Left renal pelvis (tissue), 4 donors: ENCODE data around the gene EP400. TPM values are rescaled to one million over a fixed set of nuclear protein-coding genes. Genes with fewer than 3 reads are reported as not detected.

Source experiments
- DNase-seq, 4 donors: peaks; one replicate each; pipeline ENCODE4 v3.0.0-alpha.2; 2013; ENCODE audit warnings: low read depth in 4 of 4, low spot score in 3 of 4
- polyA plus RNA-seq, 4 donors: library from polyadenylated mRNA; unstranded; fragments of 120-200 nt; gene quantifications; one replicate each; pipeline ENCODE4 v1.2.1, GENCODE V29; 2013; ENCODE audit not compliant: insufficient read length in 4 of 4

Gene EP400
- polyA plus RNA-seq, 4 donors: 31.9 to 43.0 (median 38.2) TPM

DNA sequence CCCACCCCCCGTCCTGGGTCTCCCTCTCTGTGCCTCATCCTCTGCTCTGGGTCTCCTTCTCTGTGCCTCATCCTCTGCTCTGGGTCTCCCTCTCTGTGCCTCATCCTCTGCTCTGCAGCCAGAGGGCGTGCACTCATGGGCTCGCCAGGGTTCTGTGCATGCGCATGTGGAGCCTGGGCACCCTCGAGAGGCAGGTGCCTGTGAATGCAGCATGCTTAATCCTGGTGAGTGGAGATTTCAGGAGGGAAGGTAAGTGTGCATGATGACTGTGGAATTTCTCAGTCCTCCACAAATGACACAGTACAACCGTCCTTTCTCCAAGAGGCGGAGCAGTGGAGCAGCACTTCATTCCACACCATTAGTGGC is 65.2 kb downstream of the EP400 start:
- DNase-seq: no peak

DNA sequence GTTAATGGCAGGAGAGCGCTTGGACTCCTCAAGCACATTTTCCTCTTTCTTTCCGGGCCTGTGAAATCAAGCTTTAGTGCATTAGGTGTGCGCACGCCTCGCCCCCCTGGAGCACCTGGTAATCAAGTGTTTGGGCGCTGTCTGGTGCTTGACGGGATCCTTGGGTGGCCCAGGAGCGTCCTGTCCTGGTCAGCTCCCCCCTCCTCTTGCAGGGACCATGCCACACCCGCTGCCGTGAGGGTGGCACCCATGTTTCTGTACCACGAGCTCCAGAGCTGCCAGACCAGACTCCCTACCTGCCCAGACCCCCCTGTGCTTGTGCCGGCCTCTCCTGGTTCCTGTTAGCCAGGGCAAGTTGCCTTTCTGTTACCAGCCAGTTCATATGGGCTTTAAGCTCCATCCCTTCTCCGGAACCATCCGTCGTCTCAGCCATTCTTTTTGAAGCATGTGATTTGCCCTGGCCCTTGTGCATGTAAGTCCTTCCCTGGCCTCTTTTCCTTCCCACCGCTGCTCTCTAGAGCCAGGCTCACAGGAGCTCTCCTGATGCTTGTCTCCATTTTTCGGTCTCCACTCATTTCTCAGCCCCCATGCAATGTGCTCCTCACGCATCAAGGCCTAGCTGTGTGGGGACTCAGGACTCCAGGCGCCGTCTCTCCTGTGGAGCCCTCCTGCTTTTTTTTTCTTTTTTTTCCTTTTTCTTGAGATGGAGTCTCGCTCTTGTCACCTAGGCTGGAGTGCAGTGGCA is 66.1 kb downstream of the EP400 start:
- no peak for DNase-seq

DNA sequence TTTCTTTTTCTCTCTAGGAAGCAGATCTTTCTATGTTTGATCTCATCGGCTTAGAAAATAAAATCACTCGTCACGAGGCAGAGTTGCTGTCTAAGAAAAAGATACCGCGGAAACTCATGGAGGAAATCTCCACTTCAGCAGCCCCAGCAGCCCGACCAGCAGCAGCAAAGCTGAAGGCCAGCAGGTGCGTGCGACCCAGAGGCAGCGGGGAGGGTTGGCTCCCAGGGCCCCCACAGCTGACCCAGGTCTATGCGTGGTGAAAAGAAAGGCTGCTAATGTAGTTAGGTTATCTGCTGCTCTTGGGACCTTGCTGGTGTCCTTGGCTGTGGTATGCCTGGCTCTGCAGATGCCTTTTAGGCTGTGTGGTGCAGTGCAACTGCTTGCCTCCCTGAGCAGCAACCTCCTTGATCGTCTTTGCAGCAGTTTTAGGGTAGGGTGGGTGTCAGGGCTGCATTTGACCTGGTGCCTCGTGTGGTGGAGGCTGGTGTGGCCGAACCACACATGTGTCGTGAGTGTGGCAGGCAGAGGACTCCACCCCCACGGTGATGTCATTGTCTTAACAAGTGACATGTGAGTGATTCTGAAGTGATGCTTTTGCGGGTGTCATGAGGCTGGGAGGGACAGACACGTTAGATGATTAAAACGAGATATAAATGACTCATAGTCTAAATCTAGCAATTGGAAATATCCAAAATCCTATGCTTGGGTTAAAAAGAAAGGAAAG is 68.6 kb downstream of the EP400 start:
- no peak for DNase-seq

DNA sequence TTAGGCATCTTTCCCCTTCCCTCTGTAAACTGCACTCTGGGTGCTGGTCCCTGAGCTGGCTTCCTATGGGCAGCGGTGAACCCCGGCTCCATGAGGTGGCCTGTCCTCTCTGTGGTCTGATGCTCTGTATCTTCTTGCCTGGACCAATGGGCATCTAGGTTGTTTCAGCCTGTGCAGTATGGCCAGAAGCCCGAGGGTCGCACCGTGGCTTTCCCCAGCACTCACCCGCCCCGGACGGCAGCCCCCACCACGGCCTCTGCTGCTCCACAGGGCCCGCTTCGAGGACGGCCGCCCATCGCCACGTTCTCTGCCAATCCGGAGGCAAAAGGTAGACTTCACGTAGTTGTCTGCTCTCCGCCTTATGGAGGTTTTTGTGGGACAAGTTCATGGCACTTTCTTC is 70.1 kb downstream of the EP400 start:
- DNase-seq: no peak

DNA sequence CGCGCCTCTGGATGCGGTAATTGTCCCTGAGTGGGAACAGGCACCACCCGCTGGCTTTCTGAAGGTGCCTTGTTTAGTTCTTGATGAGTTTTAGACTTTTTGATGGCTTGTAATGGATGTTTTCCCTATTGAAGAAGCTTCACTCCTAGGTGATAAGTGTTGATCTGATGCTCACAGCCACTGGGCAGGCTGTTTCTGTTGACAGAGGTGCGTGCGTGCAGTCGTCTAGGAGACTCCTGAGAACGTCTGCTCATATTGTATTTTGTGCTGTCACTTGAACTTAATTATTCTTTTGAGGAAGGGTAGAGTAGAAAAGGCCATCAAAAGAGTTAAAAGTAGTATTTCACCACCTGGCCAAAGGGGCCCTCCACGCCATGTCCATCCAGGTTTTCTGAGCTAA is 70.5 kb downstream of the EP400 start:
- no peak for DNase-seq

DNA sequence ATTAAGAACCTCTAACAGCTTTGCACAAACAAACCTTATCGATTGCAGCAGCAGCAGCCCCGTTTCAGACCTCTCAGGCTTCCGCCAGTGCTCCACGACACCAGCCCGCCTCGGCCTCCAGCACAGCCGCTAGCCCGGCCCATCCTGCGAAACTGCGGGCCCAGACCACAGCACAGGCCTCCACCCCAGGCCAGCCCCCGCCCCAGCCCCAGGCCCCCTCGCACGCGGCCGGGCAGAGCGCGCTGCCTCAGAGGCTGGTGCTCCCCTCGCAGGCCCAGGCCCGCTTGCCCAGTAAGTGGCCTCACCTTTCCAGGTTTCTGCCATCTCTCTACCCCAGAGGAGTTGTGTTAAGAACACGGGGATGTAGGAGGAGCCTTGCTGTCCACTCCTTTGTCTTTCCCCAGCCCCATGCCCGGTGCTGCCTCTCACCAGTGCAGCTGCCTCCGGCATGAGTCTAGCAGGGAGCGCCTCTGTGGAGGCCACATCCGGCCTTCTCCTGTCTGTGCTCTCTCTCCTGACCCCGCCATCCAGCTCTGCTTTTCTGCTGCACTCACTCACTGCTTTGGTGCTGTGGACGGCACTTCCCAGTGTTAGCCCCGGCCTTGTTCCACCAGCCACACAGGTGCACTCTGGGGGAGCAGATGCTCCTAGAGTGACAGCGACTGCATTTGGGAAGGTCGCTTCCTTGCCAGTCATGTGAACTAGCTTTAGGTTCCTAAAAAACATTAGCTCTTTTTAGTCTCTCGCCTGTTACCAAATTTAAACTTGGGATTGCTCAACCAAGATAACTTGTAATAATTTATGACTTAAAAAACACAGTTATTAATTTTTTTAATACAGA is 71.5 kb downstream of the EP400 start:
- DNase-seq: no peak

DNA sequence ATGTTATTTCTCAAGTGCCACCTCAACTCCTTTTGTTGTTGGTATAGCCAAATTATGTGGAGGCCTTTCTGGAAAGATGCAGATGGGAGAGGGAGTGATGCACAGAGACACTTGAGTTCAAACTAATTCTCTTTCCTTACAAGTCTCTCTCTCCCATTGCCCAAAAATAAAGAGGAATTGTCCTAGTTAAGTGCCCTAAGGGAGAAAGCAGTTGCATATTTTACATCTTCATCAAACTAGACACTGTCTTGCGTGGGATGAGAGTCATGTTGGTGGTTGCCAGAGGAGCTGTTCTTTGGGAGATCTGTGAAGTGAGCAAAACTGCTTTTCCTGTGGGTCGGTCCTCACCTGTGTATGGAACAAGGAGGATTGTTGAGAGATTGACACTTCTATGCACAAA is 72.2 kb downstream of the EP400 start:
- DNase-seq: no peak

DNA sequence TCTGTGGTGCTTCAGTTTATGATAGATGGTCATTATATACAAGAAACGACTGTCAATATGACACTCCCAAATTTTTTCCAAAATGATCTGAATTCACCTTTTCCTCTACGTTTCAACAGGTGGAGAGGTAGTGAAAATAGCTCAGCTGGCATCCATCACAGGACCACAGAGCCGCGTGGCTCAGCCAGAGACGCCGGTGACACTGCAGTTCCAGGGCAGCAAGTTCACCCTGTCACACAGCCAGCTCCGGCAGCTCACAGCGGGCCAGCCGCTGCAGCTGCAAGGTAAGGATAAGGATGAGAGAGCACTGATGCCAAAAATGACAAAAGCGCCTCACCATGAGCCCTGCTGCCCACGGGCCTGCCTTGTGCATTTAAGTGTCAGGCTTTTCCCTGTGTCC is 73.9 kb downstream of the EP400 start:
- DNase-seq: no peak

DNA sequence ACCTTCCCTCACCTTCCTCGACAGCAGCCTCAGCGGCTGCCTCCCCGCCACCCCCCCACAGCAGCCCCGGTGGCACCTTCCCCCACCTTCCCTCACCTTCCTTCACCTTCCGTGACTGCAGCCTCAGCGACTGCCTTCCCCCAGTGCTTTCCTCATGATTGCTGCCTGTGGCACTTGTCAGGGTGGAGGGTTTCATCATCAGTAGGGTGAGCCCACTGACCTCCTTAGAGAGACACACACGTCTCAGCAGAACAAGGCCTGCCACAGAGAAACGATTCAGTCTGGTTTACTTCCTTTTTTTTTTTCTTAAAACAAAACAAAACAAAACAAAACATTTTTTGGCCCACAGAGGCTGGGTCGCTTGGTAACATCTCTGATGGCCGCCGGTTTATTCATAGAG is 75.0 kb downstream of the EP400 start:
- DNase-seq: no peak

DNA sequence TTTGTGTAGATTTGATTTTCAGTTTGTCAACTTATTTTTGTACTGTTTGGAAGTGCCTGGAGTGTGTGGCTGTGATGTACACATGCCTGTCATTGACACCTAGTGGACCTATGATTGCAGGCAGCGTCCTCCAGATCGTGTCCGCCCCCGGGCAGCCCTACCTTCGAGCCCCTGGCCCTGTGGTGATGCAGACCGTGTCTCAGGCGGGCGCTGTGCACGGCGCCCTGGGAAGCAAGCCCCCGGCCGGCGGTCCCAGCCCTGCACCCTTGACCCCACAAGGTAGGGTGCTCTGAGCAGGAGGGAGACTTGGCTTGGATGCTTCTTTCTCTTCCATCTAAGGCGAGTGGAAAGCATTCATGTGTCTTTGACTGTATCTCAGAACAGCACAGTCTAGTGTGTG is 75.8 kb downstream of the EP400 start:
- DNase-seq: no peak

DNA sequence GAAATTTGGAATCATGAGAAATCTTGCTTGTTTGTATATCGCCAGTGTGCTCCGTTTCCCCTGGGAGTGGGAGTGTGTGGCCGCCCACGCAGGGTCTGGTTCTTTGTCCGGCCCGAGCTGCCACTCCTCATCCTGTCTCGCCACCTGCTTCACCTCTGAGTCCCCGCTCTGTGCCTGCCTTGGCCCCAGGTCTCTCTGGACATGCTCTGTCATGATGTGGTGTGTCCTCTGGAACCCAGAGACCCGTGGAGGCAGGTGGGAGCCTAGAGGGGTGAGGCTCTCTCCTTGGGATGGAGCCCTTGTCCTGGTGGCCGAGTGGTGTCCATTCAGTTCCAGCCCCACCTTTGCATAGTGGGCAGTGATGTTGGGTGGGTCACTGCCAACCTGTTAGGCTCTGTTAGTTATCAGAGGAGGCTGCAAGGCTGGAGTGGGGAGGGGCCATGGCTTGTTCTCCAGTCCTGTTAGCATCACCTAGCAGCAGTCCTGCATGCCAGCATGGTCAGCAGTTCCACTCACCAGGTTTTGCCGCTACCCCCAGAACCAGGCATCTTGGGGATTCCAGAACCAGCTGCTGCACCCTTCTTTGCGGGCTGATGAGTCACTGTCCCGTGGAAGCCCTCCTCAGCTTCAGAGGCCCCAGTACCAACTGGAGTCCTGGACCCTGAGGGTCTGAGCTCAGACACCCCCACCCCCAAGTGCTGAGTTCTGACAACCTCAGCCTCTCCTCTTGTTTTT is 76.5 kb downstream of the EP400 start:
- no peak for DNase-seq

DNA sequence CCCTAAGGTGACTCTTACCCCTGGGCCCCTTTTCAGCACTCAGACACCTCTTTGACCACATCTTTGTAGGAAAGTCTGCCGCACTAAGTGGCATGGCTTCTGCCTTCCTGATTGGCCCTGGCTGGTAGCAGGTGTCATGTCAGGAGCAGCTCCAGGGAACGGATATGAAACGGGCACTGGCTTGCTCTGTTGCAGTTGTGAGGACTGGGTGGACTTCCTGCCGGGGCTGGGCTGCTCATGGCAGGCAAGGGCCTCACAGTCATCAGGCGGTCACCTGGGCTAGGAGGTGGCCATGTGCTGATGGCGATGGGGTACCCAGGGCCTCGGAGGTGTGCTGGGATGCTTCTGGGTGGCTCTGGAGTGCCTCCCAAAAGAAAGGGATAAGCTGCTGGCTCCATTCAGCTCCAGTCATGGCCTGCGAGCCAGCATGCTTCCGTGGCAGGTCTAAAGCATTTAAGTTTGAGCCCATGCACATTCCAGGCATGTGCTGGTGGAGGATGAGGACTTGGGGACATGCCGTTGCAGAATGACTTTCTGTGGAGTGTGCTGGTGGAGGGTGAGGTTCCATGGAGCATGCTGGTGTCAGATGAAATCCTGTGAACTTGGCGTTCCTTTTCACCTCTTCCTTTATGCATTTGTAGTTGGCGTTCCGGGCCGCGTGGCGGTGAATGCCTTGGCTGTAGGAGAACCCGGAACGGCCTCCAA is 77.2 kb downstream of the EP400 start:
- no peak for DNase-seq

DNA sequence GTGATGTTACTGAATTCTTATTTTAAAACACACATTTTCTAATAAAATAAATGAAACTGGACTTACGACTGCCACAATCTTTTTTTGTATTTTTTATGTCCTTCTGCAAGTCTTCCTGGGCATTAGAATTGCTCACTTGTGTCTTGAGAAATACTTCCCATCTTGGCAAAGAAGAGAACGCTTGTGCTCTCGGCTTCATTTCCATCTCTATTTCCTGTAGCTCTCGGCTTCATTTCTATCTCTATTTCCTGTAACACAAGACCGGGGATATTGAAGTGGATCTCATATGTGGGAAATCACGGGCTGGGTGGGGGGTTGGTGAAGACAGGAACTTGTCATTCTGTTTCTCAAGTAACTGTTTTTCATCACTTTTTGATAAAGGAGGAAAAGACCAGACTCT is 77.9 kb downstream of the EP400 start:
- no peak for DNase-seq

DNA sequence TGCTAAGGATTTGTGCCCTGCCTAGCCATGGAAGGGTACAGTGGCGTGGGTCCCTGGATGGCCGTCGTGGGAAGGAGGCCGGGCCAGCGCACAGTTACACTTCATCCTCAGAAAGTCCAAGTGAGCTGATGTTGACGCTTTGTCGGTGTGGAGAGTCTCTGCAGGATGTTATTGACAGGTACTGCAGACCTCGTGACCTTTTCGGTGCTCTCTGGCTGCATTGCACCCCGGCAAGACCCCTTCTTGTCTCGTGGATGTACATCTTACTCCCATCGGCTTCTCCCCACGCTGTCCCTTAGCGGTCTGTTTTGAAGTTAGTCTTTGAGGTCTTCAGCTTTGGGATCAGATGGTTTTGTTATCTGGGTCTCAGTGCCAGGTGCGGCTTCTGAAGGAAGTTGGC is 78.4 kb downstream of the EP400 start:
- no peak for DNase-seq

DNA sequence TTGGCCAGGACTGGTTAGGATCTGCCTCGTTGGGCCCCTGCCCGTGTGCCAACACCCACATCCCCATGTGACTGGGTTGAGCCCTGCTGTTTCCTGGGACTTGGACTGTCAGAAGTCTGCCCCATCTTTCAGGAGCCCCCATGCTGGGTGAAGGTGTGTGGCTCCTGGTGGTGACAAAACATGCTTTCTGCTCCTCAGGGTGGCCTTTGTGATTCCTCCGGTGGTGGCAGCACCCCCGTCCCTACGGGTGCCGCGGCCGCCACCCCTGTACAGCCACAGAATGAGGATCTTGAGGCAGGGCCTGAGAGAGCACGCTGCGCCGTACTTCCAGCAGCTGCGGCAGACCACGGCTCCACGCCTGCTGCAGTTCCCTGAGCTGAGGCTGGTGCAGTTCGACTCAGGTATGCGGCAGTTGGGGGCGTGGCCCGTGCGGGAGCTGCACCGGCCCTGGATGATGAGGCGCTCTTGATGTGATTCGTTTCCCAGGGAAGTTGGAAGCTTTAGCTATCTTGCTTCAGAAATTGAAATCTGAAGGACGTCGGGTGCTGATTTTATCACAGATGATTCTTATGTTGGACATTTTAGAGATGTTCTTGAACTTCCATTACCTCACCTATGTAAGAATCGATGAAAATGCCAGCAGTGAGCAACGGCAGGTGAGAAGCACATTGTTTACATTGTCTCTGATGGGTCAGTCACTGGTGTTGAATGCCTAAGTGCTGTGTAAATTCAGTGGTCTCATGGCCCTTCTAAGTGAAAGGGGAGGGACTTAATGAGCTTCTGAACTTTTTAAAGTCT is 80.0 kb downstream of the EP400 start:
- no peak for DNase-seq

DNA sequence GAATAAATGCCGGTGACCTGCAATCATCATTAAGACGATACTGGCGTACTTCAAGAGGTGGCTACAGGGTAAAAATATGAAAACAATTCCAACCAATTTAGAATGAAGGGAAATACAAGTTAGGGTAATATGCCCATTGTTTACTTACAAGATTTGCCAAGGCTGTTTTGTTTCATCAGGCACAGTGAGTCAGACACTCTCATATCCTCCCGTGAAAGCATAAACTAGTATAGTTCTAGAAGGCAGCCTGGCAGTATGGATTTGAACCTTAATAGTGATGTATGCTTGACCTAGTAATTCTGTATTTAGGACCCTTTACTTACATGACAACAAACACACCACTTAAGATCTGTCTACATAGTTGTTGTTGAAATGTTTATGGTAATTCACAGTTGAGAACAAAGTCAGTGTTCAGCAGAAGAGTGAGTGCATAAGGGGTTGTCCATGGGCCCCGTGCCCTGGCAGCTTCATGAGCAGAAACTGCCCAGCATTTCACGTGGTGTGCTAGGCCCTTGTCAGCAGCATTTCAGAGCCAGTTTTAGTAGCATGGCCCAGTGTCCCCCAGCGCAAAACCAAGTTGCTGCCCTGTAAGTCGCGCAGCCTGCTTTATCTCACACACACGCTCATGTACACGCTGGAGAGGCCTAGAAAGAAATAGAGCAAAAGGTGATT is 80.8 kb downstream of the EP400 start:
- no peak for DNase-seq

DNA sequence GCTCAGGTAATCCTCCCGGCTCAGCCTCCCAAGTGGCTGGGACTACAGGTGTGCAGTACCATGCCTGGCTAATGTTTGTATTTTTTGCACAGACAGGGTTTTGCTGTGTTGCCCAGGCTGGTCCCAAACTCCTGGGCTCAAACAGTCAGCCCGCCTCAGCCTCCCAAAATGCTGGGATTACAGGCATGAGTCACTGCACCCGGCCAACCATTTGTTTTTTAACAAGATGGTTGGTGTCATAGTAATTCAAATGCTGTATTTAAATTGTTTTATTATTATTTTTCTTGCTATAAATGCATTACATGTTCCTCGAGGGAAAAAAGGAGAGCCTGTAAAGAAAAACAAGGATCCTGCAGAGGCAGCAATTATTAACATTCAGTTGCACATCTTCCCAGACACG is 83.9 kb downstream of the EP400 start:
- no peak for DNase-seq

DNA sequence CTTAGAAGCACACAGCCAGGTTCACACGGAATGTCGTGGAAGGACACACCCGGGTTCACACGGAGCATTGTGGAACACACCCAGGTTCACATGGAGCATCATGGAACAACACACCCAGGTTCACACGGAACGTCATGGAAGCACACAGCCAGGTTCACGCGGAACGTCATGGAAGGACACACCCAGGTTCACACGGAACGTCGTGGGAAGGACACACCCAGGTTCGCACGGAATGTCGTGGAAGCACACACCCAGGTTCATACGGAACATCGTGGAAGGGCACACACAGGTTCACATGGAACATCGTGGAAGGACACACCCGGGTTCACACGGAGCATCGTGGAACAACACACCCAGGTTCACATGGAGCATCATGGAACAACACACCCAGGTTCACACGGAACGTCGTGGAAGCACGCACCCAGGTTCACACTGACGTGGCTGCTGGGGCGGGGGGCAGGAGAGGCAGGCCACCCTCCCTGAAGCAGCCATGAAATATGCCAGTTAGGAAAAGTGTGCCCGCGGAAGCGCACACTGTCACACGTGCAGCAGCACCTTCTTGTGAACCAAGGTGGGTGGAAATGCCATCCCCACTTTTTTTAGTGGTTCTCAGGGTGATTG is 86.4 kb downstream of the EP400 start:
- no peak for DNase-seq
